Bronchial smooth muscle cell (primary cell): ENCODE results near the gene ACAD11. TPM values are rescaled to one million over a fixed set of nuclear protein-coding genes. Genes with fewer than 3 reads are reported as not detected.

Experiments used
- total RNA-seq: library from RNA; depleted of rRNA; stranded (reverse); fragments of >200 nt; gene quantifications from 2 replicates; pipeline ENCODE4 v1.2.1, GENCODE V29; 2014

Gene ACAD11, protein sequence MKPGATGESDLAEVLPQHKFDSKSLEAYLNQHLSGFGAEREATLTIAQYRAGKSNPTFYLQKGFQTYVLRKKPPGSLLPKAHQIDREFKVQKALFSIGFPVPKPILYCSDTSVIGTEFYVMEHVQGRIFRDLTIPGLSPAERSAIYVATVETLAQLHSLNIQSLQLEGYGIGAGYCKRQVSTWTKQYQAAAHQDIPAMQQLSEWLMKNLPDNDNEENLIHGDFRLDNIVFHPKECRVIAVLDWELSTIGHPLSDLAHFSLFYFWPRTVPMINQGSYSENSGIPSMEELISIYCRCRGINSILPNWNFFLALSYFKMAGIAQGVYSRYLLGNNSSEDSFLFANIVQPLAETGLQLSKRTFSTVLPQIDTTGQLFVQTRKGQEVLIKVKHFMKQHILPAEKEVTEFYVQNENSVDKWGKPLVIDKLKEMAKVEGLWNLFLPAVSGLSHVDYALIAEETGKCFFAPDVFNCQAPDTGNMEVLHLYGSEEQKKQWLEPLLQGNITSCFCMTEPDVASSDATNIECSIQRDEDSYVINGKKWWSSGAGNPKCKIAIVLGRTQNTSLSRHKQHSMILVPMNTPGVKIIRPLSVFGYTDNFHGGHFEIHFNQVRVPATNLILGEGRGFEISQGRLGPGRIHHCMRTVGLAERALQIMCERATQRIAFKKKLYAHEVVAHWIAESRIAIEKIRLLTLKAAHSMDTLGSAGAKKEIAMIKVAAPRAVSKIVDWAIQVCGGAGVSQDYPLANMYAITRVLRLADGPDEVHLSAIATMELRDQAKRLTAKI
- 39.2 and 51.5 TPM in 2 replicates for total RNA-seq

DNA sequence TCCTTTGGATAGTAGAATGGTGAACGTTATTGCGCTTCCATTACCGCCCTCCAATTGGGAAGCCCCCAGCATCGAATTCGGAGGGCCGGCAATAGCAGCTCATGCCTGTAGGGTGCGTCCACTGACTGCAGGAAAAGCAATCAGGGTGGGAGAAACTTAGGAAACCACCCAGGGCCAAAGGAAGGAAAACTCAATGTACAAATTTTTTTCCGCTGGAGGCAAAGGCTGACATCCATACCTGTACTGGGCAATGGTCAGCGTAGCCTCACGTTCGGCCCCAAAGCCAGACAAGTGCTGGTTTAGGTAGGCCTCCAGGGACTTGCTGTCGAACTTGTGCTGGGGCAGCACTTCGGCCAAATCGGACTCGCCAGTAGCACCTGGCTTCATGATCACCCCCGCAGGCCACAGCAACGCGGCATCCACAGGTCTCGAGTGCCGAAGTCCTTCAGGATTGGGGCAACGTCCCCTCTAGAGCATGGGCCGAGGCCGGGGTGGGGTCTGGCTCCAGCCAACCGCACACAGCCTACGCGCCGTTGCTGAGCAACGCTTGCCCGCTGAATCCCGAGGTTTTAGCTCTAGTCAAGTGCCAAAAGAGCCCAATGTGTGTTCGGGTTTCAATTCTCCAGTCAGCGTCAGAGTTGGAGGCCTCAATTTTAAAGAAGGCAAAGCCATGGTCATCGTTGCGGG is at the start of gene ACAD11:
Gene ACAD11 (minus strand): TSS at position 445 of the 687 bp plus-strand sequence. CDS start 58 bp downstream, at position 387.

DNA sequence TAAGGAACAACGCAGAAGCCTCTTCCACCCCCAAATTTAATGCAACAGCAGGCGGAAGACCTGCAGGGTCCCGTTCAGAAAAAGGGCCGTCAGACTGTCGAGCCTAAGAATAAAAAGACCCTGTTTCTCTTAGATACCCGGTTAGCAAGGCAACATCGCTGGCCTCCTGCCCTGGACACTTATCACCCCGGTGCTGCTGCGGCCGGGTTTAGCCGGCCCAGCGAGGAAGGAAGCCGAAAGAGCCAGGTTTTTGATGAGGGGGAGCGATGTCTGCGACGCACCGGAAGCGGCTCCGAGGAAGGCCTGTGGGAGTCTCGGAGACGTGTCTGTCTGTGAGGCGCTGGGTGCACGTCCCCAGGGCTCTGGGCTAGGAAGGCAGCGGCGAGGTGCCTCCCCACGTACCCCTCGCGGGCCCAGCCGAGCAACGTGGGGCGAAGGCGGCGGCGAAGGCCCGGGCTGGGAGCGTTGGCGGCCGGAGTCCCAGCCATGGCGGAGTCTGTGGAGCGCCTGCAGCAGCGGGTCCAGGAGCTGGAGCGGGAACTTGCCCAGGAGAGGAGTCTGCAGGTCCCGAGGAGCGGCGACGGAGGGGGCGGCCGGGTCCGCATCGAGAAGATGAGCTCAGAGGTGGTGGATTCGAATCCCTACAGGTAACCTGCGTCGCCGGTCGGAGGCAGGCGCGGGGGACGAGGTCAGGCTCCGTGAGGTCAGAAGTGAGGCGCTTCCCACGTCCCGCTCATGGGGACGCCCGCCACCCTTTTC is 622 bp upstream of the ACAD11 start, which contains the start of gene UBA5:
Gene UBA5 (plus strand): TSS at position 278 of the 759 bp plus-strand sequence. CDS start 209 bp downstream, at position 487.

DNA sequence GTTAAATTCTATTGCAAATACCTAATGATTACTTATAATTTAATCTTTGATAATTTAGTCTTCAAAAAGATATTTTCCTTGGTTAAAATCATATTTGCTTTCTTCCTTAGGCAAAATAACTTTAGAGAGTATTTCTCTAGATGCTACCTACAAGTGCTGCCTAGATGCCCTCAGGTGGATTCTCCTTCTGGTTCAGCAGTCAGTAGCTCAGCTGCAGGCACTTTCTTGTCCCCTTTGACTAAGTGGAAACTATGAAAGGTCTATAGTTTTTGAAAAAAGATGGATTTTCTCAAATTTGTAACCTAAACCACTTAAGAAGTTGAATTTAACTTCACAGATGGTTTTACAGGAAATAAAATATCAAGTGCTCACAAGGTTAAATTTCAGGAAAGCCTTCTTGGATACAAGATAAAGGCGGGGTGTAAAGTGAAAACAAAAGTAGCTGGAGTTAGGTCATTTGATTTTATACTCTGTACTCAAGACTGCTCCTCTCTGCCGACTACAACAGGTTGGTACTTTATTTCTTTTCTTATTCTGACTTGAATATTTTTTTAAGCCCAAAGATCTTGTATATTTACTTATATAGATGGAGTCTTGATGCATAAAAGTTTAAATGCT is 62.7 kb downstream of the ACAD11 start, which contains the start of gene ACKR4:
Gene ACKR4 (plus strand): TSS at position 455 of the 618 bp plus-strand sequence. CDS start 3,128 bp downstream, outside the sequence.

Other genes with a start within 250 kb of the ACAD11 start
- 62.9 and 87.3 TPM in 2 replicates for gene DNAJC13, start 242.3 kb downstream of the ACAD11 start, total RNA-seq
- gene ACKR4, start 62.5 kb downstream of the ACAD11 start, total RNA-seq: 4.3 and 4.7 TPM in 2 replicates
- 31.3 and 35.5 TPM in 2 replicates for gene UBA5, start 520 bp upstream of the ACAD11 start, total RNA-seq
- 18.6 and 20.5 TPM in 2 replicates for gene NPHP3, start 62.6 kb upstream of the ACAD11 start, total RNA-seq